Measurements from ENCODE around the gene DLK1.

DLK1 gene

GRCh38 chr14:100781952-100782351 lies 55.3 kb downstream of the DLK1 start:
- Histone ChIP-seq H3K4me1 (ENCODE audit: control insufficient read depth in 1 of 2, insufficient read depth in 2 of 2, low read length in 2 of 2) (no peaks in the 10 kb centered on the region), H3K27ac (ENCODE audit: low read depth, low read length) (no peak overlapping the region)

GRCh38 chr14:100782516-100783320 lies 56.0 kb downstream of the DLK1 start:
- Histone ChIP-seq H3K4me1 (ENCODE audit: control insufficient read depth in 1 of 2, insufficient read depth in 2 of 2, low read length in 2 of 2) (no peaks in the 10 kb centered on the region), H3K9me3 (ENCODE audit: control insufficient read depth in 1 of 2, low read length in 2 of 2) (no peaks in the 10 kb centered on the region), H3K9ac (ENCODE audit: low read depth in 1 of 2, low read length in 2 of 2) (no peak overlapping the region), H3K4me3 (ENCODE audit: low read depth in 1 of 2, low read length in 2 of 2) (no peak overlapping the region), H3K36me3 (ENCODE audit: control insufficient read depth in 1 of 2, insufficient read depth in 2 of 2, low read length in 2 of 2) (no peaks in the 10 kb centered on the region), H3K27ac (ENCODE audit: low read depth, low read length) (no peak overlapping the region), H3K27me3 (ENCODE audit: control insufficient read depth in 1 of 2, insufficient read depth in 2 of 2, low read length in 2 of 2) (no peaks in the 10 kb centered on the region)

More at GRCh38 chr14:100781952-100782351, 55.3 kb downstream of the DLK1 start:
- H3K27me3 ChIP-seq (ENCODE audit: control insufficient read depth in 1 of 2, insufficient read depth in 2 of 2, low read length in 2 of 2): no peaks in the 10 kb centered on the region
- no peak overlapping the region for H3K9ac ChIP-seq (ENCODE audit: low read depth in 1 of 2, low read length in 2 of 2)
- no peaks in the 10 kb centered on the region for H3K36me3 ChIP-seq (ENCODE audit: control insufficient read depth in 1 of 2, insufficient read depth in 2 of 2, low read length in 2 of 2)
- no peaks in the 10 kb centered on the region for H3K9me3 ChIP-seq (ENCODE audit: control insufficient read depth in 1 of 2, low read length in 2 of 2)
- H3K4me3 ChIP-seq (ENCODE audit: low read depth in 1 of 2, low read length in 2 of 2): no peak overlapping the region

- Histone ChIP-seq H3K4me3 (ENCODE audit: low read depth in 1 of 2, low read length in 2 of 2) (no peak overlapping the region), H3K36me3 (ENCODE audit: control insufficient read depth in 1 of 2, insufficient read depth in 2 of 2, low read length in 2 of 2) (no peaks in the 10 kb centered on the region), H3K9ac (ENCODE audit: low read depth in 1 of 2, low read length in 2 of 2) (no peak overlapping the region), H3K27ac (ENCODE audit: low read depth, low read length) (no peak overlapping the region), H3K27me3 (ENCODE audit: control insufficient read depth in 1 of 2, insufficient read depth in 2 of 2, low read length in 2 of 2) (peaks cover 0 to 4% of the 10 kb centered on the region in 2 donors), H3K9me3 (ENCODE audit: control insufficient read depth in 1 of 2, low read length in 2 of 2) (no peaks in the 10 kb centered on the region), H3K4me1 (ENCODE audit: control insufficient read depth in 1 of 2, insufficient read depth in 2 of 2, low read length in 2 of 2) (no peaks in the 10 kb centered on the region)
Measured at GRCh38 chr14:100783630-100784370, 57.1 kb downstream of the DLK1 start.

- Histone ChIP-seq H3K9ac (ENCODE audit: low read depth in 1 of 2, low read length in 2 of 2) (no peak overlapping the region), H3K36me3 (ENCODE audit: control insufficient read depth in 1 of 2, insufficient read depth in 2 of 2, low read length in 2 of 2) (no peaks in the 10 kb centered on the region), H3K4me1 (ENCODE audit: control insufficient read depth in 1 of 2, insufficient read depth in 2 of 2, low read length in 2 of 2) (no peaks in the 10 kb centered on the region), H3K9me3 (ENCODE audit: control insufficient read depth in 1 of 2, low read length in 2 of 2) (no peaks in the 10 kb centered on the region), H3K4me3 (ENCODE audit: low read depth in 1 of 2, low read length in 2 of 2) (no peak overlapping the region), H3K27me3 (ENCODE audit: control insufficient read depth in 1 of 2, insufficient read depth in 2 of 2, low read length in 2 of 2) (peaks cover 0 to 7% of the 10 kb centered on the region in 2 donors), H3K27ac (ENCODE audit: low read depth, low read length) (no peak overlapping the region)
Measured at GRCh38 chr14:100784523-100785337, 58.0 kb downstream of the DLK1 start.

- H3K4me3 ChIP-seq (ENCODE audit: low read depth in 1 of 2, low read length in 2 of 2): no peak overlapping the region
- no peaks in the 10 kb centered on the region for H3K4me1 ChIP-seq (ENCODE audit: control insufficient read depth in 1 of 2, insufficient read depth in 2 of 2, low read length in 2 of 2)
- H3K36me3 ChIP-seq (ENCODE audit: control insufficient read depth in 1 of 2, insufficient read depth in 2 of 2, low read length in 2 of 2): no peaks in the 10 kb centered on the region
- no peaks in the 10 kb centered on the region for H3K9me3 ChIP-seq (ENCODE audit: control insufficient read depth in 1 of 2, low read length in 2 of 2)
- peaks cover 0 to 7% of the 10 kb centered on the region in 2 donors for H3K27me3 ChIP-seq (ENCODE audit: control insufficient read depth in 1 of 2, insufficient read depth in 2 of 2, low read length in 2 of 2)
- H3K9ac ChIP-seq (ENCODE audit: low read depth in 1 of 2, low read length in 2 of 2): no peak overlapping the region
- H3K27ac ChIP-seq (ENCODE audit: low read depth, low read length): no peak overlapping the region
Measured at GRCh38 chr14:100785338-100785615, 58.6 kb downstream of the DLK1 start.

- Histone ChIP-seq H3K4me3 (ENCODE audit: low read depth in 1 of 2, low read length in 2 of 2) (no peak overlapping the region), H3K27ac (ENCODE audit: low read depth, low read length) (no peak overlapping the region), H3K9ac (ENCODE audit: low read depth in 1 of 2, low read length in 2 of 2) (no peak overlapping the region), H3K27me3 (ENCODE audit: control insufficient read depth in 1 of 2, insufficient read depth in 2 of 2, low read length in 2 of 2) (peaks cover 0 to 7% of the 10 kb centered on the region in 2 donors), H3K9me3 (ENCODE audit: control insufficient read depth in 1 of 2, low read length in 2 of 2) (no peaks in the 10 kb centered on the region), H3K4me1 (ENCODE audit: control insufficient read depth in 1 of 2, insufficient read depth in 2 of 2, low read length in 2 of 2) (no peaks in the 10 kb centered on the region), H3K36me3 (ENCODE audit: control insufficient read depth in 1 of 2, insufficient read depth in 2 of 2, low read length in 2 of 2) (no peaks in the 10 kb centered on the region)
Measured at GRCh38 chr14:100785626-100786025, 58.9 kb downstream of the DLK1 start.

GRCh38 chr14:100786131-100786530 lies 59.4 kb downstream of the DLK1 start:
- Histone ChIP-seq H3K4me1 (ENCODE audit: control insufficient read depth in 1 of 2, insufficient read depth in 2 of 2, low read length in 2 of 2) (no peaks in the 10 kb centered on the region), H3K4me3 (ENCODE audit: low read depth in 1 of 2, low read length in 2 of 2) (no peak overlapping the region), H3K9ac (ENCODE audit: low read depth in 1 of 2, low read length in 2 of 2) (no peak overlapping the region), H3K36me3 (ENCODE audit: control insufficient read depth in 1 of 2, insufficient read depth in 2 of 2, low read length in 2 of 2) (no peaks in the 10 kb centered on the region), H3K9me3 (ENCODE audit: control insufficient read depth in 1 of 2, low read length in 2 of 2) (no peaks in the 10 kb centered on the region), H3K27ac (ENCODE audit: low read depth, low read length) (no peak overlapping the region), H3K27me3 (ENCODE audit: control insufficient read depth in 1 of 2, insufficient read depth in 2 of 2, low read length in 2 of 2) (peaks cover 0 to 7% of the 10 kb centered on the region in 2 donors)

GRCh38 chr14:100786576-100787219 lies 60.0 kb downstream of the DLK1 start:
- no peak overlapping the region for H3K27ac ChIP-seq (ENCODE audit: low read depth, low read length)
- H3K4me1 ChIP-seq (ENCODE audit: control insufficient read depth in 1 of 2, insufficient read depth in 2 of 2, low read length in 2 of 2): no peaks in the 10 kb centered on the region
- H3K27me3 ChIP-seq (ENCODE audit: control insufficient read depth in 1 of 2, insufficient read depth in 2 of 2, low read length in 2 of 2): peaks cover 0 to 7% of the 10 kb centered on the region in 2 donors
- H3K9me3 ChIP-seq (ENCODE audit: control insufficient read depth in 1 of 2, low read length in 2 of 2): no peaks in the 10 kb centered on the region
- H3K36me3 ChIP-seq (ENCODE audit: control insufficient read depth in 1 of 2, insufficient read depth in 2 of 2, low read length in 2 of 2): no peaks in the 10 kb centered on the region
- H3K4me3 ChIP-seq (ENCODE audit: low read depth in 1 of 2, low read length in 2 of 2): no peak overlapping the region
- H3K9ac ChIP-seq (ENCODE audit: low read depth in 1 of 2, low read length in 2 of 2): no peak overlapping the region

- Histone ChIP-seq H3K36me3 (ENCODE audit: control insufficient read depth in 1 of 2, insufficient read depth in 2 of 2, low read length in 2 of 2) (no peaks in the 10 kb centered on the region), H3K9ac (ENCODE audit: low read depth in 1 of 2, low read length in 2 of 2) (no peak overlapping the region), H3K4me3 (ENCODE audit: low read depth in 1 of 2, low read length in 2 of 2) (no peak overlapping the region), H3K27me3 (ENCODE audit: control insufficient read depth in 1 of 2, insufficient read depth in 2 of 2, low read length in 2 of 2) (peaks cover 0 to 7% of the 10 kb centered on the region in 2 donors), H3K9me3 (ENCODE audit: control insufficient read depth in 1 of 2, low read length in 2 of 2) (no peaks in the 10 kb centered on the region), H3K4me1 (ENCODE audit: control insufficient read depth in 1 of 2, insufficient read depth in 2 of 2, low read length in 2 of 2) (no peaks in the 10 kb centered on the region), H3K27ac (ENCODE audit: low read depth, low read length) (no peak overlapping the region)
Measured at GRCh38 chr14:100787659-100788058, 61.0 kb downstream of the DLK1 start.
